Cardiac fibroblast (primary cell): Measurements from ENCODE around the gene KCNH4.

Experiments
- DNase-seq, 2 donors: peaks; one replicate each; pipeline versions ENCODE4 v3.0.0 to v3.0.0-alpha.2; 2010; ENCODE audit warnings: low read depth in 2 of 2
- H3K4me3 ChIP-seq, 2 donors: replicated peaks in 1 of 2; 1 replicate in 1 of 2; 2 replicates in 1 of 2; pipeline ENCODE4 v1.5.1; 2011; ENCODE audit warnings: low read depth in 2 of 2, low read length in 2 of 2, mild to moderate bottlenecking in 2 of 2, moderate library complexity in 1 of 2
- TF ChIP-seq, protein P1 (sequence below): IDR thresholded peaks from one replicate; pipeline ENCODE4 v1.5.1; 2011; ENCODE audit warnings: low read depth, mild to moderate bottlenecking, low read length, inconsistent platforms

The KCNH4 gene

DNA sequence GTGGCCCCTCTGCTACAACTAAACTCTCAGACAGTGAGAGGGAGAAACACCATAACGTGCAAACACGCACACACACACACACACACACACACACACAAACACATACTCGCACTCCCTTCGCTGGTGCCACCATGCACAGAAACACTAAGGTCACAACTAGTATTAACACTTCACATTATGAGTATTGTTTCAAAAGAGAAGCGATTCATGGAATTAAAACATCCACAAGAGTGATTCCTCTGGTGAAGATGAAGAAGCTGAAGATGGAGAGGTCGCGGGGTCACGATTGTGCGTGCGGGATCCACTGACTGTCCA, 20.5 kb upstream of the KCNH4 start:
- no peak for DNase-seq
- TF ChIP-seq, protein P1, sequence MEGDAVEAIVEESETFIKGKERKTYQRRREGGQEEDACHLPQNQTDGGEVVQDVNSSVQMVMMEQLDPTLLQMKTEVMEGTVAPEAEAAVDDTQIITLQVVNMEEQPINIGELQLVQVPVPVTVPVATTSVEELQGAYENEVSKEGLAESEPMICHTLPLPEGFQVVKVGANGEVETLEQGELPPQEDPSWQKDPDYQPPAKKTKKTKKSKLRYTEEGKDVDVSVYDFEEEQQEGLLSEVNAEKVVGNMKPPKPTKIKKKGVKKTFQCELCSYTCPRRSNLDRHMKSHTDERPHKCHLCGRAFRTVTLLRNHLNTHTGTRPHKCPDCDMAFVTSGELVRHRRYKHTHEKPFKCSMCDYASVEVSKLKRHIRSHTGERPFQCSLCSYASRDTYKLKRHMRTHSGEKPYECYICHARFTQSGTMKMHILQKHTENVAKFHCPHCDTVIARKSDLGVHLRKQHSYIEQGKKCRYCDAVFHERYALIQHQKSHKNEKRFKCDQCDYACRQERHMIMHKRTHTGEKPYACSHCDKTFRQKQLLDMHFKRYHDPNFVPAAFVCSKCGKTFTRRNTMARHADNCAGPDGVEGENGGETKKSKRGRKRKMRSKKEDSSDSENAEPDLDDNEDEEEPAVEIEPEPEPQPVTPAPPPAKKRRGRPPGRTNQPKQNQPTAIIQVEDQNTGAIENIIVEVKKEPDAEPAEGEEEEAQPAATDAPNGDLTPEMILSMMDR: no peak
- no peak overlapping the region for H3K4me3 ChIP-seq

DNA sequence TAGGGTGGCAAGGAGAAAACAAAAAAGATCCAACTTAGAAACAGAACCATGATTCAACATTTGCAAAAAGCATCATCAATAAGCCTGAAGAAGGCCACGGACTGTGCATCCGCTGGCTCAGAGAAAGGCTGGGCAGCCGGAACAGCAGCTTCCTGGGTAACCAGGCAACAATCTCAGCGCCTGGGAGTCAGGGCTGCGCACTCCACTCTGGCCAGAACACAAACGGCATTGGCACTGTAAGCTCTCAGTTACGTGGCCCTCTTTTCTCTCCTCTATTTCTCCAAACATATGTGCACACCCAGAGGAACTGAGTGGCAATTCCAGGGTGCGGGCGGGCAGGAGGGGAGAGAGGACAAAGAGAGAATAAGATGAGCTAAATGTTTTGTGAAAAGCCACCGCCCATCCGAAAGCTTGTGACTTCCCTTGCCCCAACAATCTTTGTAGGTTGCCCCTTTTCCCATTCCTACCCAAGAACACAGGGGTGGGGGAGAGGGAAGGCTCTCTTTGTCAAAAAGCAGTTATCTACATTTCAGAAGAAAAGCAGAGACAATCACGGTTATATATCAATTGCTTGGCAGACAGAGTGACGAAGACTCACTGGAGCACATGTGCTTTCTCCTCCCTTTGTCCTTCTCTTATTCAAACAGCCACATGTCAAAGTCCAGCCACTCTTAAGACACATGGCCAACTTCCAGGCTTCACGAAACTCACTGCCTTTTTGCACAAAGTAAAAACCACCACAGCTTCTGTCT, 19.9 kb upstream of the KCNH4 start:
- peak; percentile 67 to 89 for DNase-seq
- no peak overlapping the region for H3K4me3 ChIP-seq
- TF ChIP-seq, protein P1: no peak

DNA sequence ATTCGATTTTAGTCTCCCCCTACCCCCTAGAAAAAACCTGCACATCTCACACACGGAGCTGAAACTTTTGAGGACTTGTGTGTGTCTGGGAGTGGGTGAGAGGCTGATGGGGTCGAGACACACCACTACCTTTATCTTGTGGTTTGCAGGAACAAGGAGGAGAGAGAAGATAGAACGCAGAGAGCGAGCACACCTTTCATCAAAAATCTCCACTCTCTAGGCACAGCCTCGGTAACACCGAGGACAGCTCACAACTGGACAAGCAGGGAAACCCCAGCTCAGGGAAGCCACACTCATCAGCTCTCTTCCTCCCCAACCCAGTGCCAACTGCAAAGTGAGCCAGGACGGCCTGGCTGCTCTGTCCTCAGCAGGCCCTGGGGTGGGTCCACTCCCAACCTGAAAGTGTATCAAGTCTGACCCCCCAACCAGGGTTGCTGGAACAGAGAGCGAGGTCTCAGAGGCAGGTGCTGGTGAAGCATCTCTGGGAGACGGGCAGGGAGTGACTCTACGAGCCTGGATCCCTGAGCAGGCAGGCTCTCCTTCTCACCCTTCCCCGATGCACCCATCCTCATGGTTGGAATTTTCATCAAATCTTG, 18.6 kb upstream of the KCNH4 start:
- TF ChIP-seq, protein P1: no peak
- no peak overlapping the region for H3K4me3 ChIP-seq
- DNase-seq: no peak

DNA sequence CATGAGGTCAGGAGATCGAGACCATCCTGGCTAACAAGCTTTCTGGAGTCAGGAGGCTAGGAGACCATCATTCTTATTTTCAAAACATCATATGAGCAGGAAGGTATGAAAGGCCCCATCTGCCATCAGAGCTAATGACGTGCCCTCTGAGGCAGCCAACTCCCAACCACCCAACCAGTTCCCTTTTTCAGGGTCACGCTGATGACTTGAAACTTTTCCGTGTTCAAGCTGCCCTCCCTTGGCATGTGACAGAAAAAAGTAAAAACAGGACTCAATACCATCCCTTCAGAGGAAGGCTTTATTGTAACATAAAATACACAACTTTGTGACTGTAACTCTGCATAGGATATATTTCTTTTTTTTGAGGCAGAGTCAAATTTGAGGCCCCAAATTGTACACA, 18.0 kb upstream of the KCNH4 start:
- no peak overlapping the region for H3K4me3 ChIP-seq
- DNase-seq: no peak
- TF ChIP-seq, protein P1: no peak

DNA sequence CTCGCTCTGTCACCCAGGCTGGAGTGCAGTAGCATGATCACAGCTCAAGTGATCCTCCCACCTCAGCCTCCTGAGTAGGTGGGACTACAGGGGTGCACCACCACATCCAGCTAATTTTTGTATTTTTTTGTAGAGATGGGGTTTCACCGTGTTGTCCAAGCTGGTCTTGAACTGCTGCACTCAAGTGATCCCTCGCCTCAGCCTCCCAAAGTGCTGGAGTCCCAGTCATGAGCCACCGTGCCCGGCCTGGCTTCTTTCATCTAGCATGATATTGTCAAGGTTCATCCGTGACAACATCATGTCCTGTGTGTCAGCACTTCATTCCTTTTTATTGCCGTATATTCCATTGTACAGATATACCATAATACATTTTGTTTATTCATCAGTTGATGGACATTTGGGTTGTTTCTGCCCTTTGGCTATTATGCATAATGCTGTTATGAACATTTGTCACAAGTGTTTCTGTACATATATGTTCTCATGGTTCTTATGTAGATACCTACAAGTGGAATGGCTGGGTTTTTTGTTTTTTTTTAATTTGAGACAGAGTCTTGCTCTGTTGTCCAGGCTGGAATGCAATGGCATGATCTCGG, 16.7 kb upstream of the KCNH4 start:
- no peak overlapping the region for H3K4me3 ChIP-seq
- TF ChIP-seq, protein P1: no peak
- DNase-seq: no peak

DNA sequence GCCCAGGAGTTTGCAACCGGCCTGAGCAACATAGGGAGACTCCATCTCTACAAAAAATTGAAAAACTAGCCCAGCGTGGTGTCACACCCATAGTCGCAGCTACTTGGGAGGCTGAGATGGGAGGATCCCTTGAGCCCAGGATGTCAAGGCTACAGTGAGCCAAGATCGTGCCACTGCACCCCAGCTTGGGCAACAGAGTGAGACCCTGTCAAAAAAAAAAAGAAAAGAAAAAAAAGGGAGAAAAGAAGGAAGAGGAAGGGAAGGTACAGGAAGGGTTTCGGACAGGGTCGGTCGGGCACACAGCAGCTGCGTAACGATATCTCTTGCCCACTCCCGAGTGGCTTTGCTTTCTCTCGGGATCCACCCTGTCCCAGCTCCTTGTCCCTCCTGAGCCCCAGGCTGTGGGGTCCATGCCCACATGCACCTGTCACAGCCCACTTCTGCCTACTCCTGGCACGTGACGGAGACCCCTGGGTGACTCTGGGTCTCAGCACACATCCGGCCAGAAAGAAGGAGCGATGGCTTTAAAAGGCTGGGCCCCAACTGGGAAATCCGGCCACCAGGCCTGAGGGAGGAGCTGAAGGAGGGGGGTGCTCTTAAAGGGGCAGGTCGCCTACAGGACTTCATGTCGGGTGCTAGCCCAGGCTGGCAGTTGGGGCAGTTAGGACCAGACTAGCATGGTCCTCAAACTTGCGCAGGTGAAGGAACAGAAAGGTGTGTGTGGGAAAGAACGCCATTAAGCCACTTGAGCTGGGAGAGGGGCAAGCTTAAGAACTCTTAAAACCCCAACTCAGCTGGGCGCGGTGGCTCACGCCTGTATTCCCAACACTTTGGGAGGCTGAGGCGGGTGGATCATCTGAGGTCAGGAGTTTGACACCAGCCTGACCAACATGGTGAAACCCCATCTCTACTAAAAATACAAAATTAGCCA, 13.3 kb upstream of the KCNH4 start, which contains the start of gene GHDC:
TSS of gene GHDC (minus strand) at position 526 of the 931 bp plus-strand sequence. CDS start 913 bp downstream, outside the sequence.
- TF ChIP-seq, protein P1: no peak
- H3K4me3 ChIP-seq: peak within 1 kb of the TSS; percentile 54 to 75
- peak; percentile 77 to 79 for DNase-seq
